Body of pancreas (tissue), 4 donors: Measurements from ENCODE around the gene RXRA.

Experiments
- POLR2A ChIP-seq, 3 donors: fragments of 450-650 bp; IDR thresholded peaks; one replicate each; pipeline ENCODE4 v1.6.1; 2016; ENCODE audit warnings: antibody characterized with exemption in 3 of 3, mild to moderate bottlenecking in 2 of 3
- TF ChIP-seq, protein P1 (sequence below), 7 experiments: fragments of 450-650 bp in 4 of 7; fragments of 200-600 bp in 3 of 7; sonication (generic) in 3 of 7; IDR thresholded peaks; one replicate each; pipeline ENCODE4 v1.5.1; 2016 to 2019; ENCODE audit warnings: antibody characterized with exemption in 7 of 7

DNA sequence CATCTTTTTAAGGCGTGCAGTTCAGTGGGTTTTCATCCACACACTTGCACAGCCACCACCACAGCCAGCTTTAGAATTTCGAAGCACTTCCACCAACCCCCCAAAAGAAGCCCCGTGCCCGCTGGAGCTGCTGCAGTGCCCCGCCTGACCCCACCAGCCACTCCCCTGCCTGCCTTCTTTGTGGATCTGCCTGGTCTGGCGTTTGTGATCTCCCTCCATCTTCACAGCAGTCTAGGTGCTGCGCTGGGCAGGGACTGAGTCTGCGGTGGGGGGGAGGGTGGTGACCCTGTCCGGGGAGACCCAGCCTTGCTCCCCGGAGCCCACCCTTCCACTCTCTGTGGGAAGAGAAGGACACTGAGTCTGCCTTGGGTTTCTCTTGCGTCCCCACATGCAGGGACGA lies 40.8 kb downstream of the RXRA start:
- TF ChIP-seq POLR2A (IDR thresholded peaks at IDR 0.05), result no peak
- TF ChIP-seq, protein P1, sequence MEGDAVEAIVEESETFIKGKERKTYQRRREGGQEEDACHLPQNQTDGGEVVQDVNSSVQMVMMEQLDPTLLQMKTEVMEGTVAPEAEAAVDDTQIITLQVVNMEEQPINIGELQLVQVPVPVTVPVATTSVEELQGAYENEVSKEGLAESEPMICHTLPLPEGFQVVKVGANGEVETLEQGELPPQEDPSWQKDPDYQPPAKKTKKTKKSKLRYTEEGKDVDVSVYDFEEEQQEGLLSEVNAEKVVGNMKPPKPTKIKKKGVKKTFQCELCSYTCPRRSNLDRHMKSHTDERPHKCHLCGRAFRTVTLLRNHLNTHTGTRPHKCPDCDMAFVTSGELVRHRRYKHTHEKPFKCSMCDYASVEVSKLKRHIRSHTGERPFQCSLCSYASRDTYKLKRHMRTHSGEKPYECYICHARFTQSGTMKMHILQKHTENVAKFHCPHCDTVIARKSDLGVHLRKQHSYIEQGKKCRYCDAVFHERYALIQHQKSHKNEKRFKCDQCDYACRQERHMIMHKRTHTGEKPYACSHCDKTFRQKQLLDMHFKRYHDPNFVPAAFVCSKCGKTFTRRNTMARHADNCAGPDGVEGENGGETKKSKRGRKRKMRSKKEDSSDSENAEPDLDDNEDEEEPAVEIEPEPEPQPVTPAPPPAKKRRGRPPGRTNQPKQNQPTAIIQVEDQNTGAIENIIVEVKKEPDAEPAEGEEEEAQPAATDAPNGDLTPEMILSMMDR (IDR thresholded peaks at IDR 0.05), result no peak
